Right lobe of liver (tissue), 6 donors: ENCODE results near the gene WASL. TPM values are rescaled to one million over a fixed set of nuclear protein-coding genes. Genes with fewer than 3 reads are reported as not detected.
A peak's percentile ranks its signal among the peaks of the same experiment; 100 is the strongest.

ENCODE experiments used
- ATAC-seq, 4 donors: fragments of 200-7000 bp; cut with Tn5 transposase; one replicate each; pipeline ENCODE4 v1.9.1; 2020; ENCODE audit warnings: mild to moderate bottlenecking in 4 of 4, moderate library complexity in 4 of 4
- DNase-seq, 3 donors: peaks; one replicate each; pipeline ENCODE4 v3.0.0-alpha.2; 2020
- H3K27ac ChIP-seq, 3 donors: fragments of 200-600 bp; one replicate each; pipeline ENCODE4 v1.8.0; 2022
- H3K27me3 ChIP-seq, 2 donors: fragments of 200-600 bp; one replicate each; pipeline ENCODE4 v1.8.0; 2022
- H3K36me3 ChIP-seq, 4 donors: fragments of 200-600 bp; sonication (generic) in 1 of 4; one replicate each; pipeline versions ENCODE4 v1.5.1 to v1.8.0; 2017 to 2022; ENCODE audit warnings: control low read depth in 1 of 4
- H3K4me1 ChIP-seq, 4 donors: fragments of 200-600 bp; sonication (generic) in 1 of 4; one replicate each; pipeline versions ENCODE4 v1.5.1 to v1.8.0; 2017 to 2022; ENCODE audit warnings: control low read depth in 1 of 4
- H3K4me3 ChIP-seq, 3 donors: fragments of 200-600 bp; one replicate each; pipeline ENCODE4 v1.8.0; 2022
- H3K9me3 ChIP-seq, 4 donors: fragments of 200-600 bp; sonication (generic) in 1 of 4; one replicate each; pipeline versions ENCODE4 v1.5.1 to v1.8.0; 2017 to 2022; ENCODE audit warnings: control low read depth in 1 of 4
- CTCF ChIP-seq, 4 donors: fragments of 200-600 bp in 3 of 4; fragments of 450-650 bp in 1 of 4; IDR thresholded peaks; one replicate each; pipeline versions ENCODE4 v1.5.1 to v1.8.0; 2016 to 2022; ENCODE audit warnings: antibody characterized with exemption in 4 of 4, mild to moderate bottlenecking in 2 of 4
- POLR2A ChIP-seq: fragments of 450-650 bp; IDR thresholded peaks from one replicate; pipeline ENCODE4 v1.6.1; 2017; ENCODE audit warnings: antibody characterized with exemption, mild to moderate bottlenecking
- WGBS: methylation state at CpG from one replicate; pipeline ENCODE4 v1.1.6; 2018; ENCODE audit warnings: low coverage, low lambda C conversion rate; ENCODE audit not compliant: insufficient coverage; ENCODE audit errors: missing lambda C conversion rate; 5-methylcytosine and 5-hydroxymethylcytosine counted together
- intact Hi-C, 2 donors: fragments of 100-400 bp; cut with DNase I; formaldehyde crosslinking; loops; one replicate each; pipeline versions ENCODE4 v1.11.2 to v1.14.1; 2022
- total RNA-seq, 6 experiments: library from RNA; depleted of rRNA in 2 of 6; stranded (reverse); fragments of >200 nt in 2 of 6; fragmentation: NEBNext Ultra II Directional in 3 of 6; extraction: Animal tissue kit (Norgen Biotek cat#: 25700) in 3 of 6; gene quantifications; one replicate each; pipeline versions ENCODE4 v1.1.0 to v1.2.4, GENCODE V29; 2016 to 2023
- donor health status: DM: no; HTN: yes; CAD: no.
- donor health status: DM: no; HTN: no; CAD: no.
- donor health status: DM: no; HTN: no; CAD: no.
- donor health status: DM: no; HTN: yes; CAD: no.
- donor health status: DM: no; HTN: yes; CAD: no.

The WASL gene
- total RNA-seq, 6 experiments from 2014 or later: 20.6 to 26.7 (median 24.8) TPM

DNA sequence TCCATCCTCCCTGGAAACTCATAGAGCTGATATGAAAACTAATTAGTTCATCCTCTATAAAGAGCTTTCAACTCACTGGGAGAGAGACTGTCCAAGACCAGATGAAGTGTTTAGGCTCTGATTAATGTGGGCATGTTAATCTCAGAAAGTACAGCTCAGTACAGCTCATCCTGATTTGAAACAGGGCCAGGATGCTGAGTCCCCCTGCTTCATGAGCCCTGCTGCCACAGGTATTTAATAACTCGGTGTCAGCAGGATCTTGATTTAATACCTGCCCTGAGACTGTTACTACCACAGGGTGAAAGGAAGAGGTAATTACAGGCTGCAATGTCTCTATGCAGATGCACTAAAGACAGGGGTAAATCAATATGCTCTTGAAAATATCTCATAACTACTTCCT, 82.3 kb downstream of the WASL start:
- ATAC-seq: no peak
- DNase-seq: no peak
- TF ChIP-seq CTCF (IDR thresholded peaks at IDR 0.05): no peak
- TF ChIP-seq POLR2A: no peak
- Histone ChIP-seq H3K9me3 (no peaks in the 10 kb centered on the region), H3K27ac (no peak overlapping the region), H3K36me3 (no peaks in the 10 kb centered on the region), H3K27me3 (no peaks in the 10 kb centered on the region), H3K4me1 (peaks cover 0 to 33% (median 8%) of the 10 kb centered on the region in 4 donors), H3K4me3 (no peak overlapping the region)
- 60% methylated on average over 1 of the region's 1 CpG for WGBS
- intact Hi-C loops: no loop called here

DNA sequence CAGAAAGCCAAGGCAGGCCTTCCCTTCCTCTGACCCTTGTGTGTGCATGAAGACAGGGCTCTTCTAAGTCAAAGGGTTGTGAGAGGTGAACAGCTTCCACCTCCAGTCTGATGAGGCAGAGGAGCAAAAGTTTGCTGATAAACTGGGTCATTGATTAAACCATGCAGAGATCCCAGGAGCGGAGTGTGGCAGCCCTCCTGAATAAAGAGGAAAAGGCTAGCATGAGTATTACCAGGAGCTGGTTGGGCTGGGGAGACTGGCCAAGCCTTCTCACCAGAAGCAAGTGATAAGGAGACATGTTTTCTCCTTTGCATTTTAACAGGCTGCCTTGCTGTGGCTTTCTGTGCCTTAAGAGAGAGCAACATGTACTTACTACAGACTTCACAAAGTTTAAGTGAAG, 82.9 kb downstream of the WASL start:
- WGBS: 18% methylated on average over 1 of the region's 1 CpG
- intact Hi-C loops: no loop called here
- DNase-seq: peak in 2 of 3 donors; percentile 51 to 59
- H3K36me3 ChIP-seq: no peaks in the 10 kb centered on the region
- no peak overlapping the region for H3K4me3 ChIP-seq
- peak overlapping the region in 1 of 3 donors; percentile 47 for H3K27ac ChIP-seq
- TF ChIP-seq POLR2A: no peak
- peaks cover 0 to 36% (median 10%) of the 10 kb centered on the region in 4 donors for H3K4me1 ChIP-seq
- peak; percentile 53 to 75 (median 72) for ATAC-seq
- no peaks in the 10 kb centered on the region for H3K27me3 ChIP-seq
- H3K9me3 ChIP-seq: no peaks in the 10 kb centered on the region

- Histone ChIP-seq H3K4me3 (no peak overlapping the region), H3K36me3 (no peaks in the 10 kb centered on the region), H3K9me3 (no peaks in the 10 kb centered on the region), H3K4me1 (peaks cover 0 to 41% (median 12%) of the 10 kb centered on the region in 4 donors), H3K27me3 (no peaks in the 10 kb centered on the region), H3K27ac (peak overlapping the region in 1 of 3 donors; percentile 47)
- DNase-seq (no peak), ATAC-seq (no peak)
- 75% methylated on average over 2 of the region's 2 CpGs for WGBS
- TF ChIP-seq POLR2A: no peak
- no peak for TF ChIP-seq CTCF (IDR thresholded peaks at IDR 0.05)
- intact Hi-C loops: no loop called here
These were observed 83.6 kb downstream of the WASL start for GRCh38 chr7:123665157-123665556.

- Histone ChIP-seq H3K4me3 (no peak overlapping the region), H3K27ac (no peak overlapping the region), H3K4me1 (peaks cover 0 to 34% (median 7%) of the 10 kb centered on the region in 4 donors), H3K36me3 (no peaks in the 10 kb centered on the region), H3K9me3 (no peaks in the 10 kb centered on the region), H3K27me3 (no peaks in the 10 kb centered on the region)
- TF ChIP-seq CTCF (IDR thresholded peaks at IDR 0.05): no peak
- TF ChIP-seq POLR2A: no peak
- WGBS: 100% methylated on average over 6 of the region's 6 CpGs
- intact Hi-C loops: no loop called here
- ATAC-seq (no peak), DNase-seq (no peak)
These were observed 85.6 kb downstream of the WASL start for GRCh38 chr7:123663200-123663599.

DNA sequence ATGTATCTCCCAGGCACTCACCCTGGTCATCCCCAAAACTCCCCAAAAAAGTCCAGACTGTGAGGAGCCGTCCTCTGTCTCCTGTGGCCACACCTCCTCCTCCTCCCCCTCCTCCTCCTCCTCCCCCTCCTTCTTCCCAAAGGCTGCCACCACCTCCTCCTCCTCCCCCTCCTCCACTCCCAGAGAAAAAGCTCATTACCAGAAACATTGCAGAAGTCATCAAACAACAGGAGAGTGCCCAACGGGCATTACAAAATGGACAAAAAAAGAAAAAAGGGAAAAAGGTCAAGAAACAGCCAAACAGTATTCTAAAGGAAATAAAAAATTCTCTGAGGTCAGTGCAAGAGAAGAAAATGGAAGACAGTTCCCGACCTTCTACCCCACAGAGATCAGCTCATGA, 86.0 kb downstream of the WASL start:
- DNase-seq: no peak
- H3K4me1 ChIP-seq: peaks cover 0 to 35% (median 7%) of the 10 kb centered on the region in 4 donors
- TF ChIP-seq POLR2A (no peak), CTCF (IDR thresholded peaks at IDR 0.05) (no peak)
- no peak overlapping the region for H3K27ac ChIP-seq
- no peak for ATAC-seq
- 61% methylated on average over 3 of the region's 3 CpGs for WGBS
- intact Hi-C loops: no loop called here
- no peak overlapping the region for H3K4me3 ChIP-seq
- H3K36me3 ChIP-seq: no peaks in the 10 kb centered on the region
- H3K9me3 ChIP-seq: no peaks in the 10 kb centered on the region
- H3K27me3 ChIP-seq: no peaks in the 10 kb centered on the region
